SK-N-SH treated with all-trans-retinoic acid at 6 μM for 48 hours (cell line): ENCODE measurements around the gene IMPG2.

Experiments used
- ATAC-seq: fragments of 200-7000 bp; cut with Tn5 transposase; 3 replicates; pipeline ENCODE4 v1.9.1; 2020; ENCODE audit warnings: mild to moderate bottlenecking, moderate library complexity
- ARNTL ChIP-seq: fragments of 450-650 bp; formaldehyde crosslinking; IDR thresholded peaks from 2 replicates; pipeline ENCODE4 v1.5.0; 2020; ENCODE audit warnings: low read depth, mild to moderate bottlenecking, moderate library complexity, borderline replicate concordance
- BACH2 ChIP-seq: fragments of 250-450 bp; sonication (Bioruptor Pico); IDR thresholded peaks from 2 replicates; pipeline ENCODE4 v1.9.0; 2021; ENCODE audit warnings: mild to moderate bottlenecking, borderline replicate concordance
- CSDC2 ChIP-seq: fragments of 250-450 bp; sonication (Bioruptor Pico); IDR thresholded peaks from 2 replicates; pipeline ENCODE4 v1.5.0; 2020; ENCODE audit warnings: mild to moderate bottlenecking, moderate library complexity
- ESRRG ChIP-seq: fragments of 250-450 bp; sonication (Bioruptor Pico); IDR thresholded peaks from 2 replicates; pipeline ENCODE4 v1.6.1; 2021; ENCODE audit warnings: mild to moderate bottlenecking
- GLIS3 ChIP-seq: fragments of 250-450 bp; sonication (Bioruptor Pico); IDR thresholded peaks from 2 replicates; pipeline ENCODE4 v1.5.0; 2020; ENCODE audit warnings: mild to moderate bottlenecking, moderate library complexity
- ISL1 ChIP-seq: fragments of 250-450 bp; sonication (Bioruptor Pico); IDR thresholded peaks from 2 replicates; pipeline ENCODE4 v2.1.2; 2022; ENCODE audit warnings: mild to moderate bottlenecking, moderate library complexity
- OSR1 ChIP-seq: fragments of 250-450 bp; sonication (Bioruptor Pico); IDR thresholded peaks from 2 replicates; pipeline ENCODE4 v1.8.0; 2022; ENCODE audit warnings: moderate library complexity, mild to moderate bottlenecking, inconsistent platforms
- PPARA ChIP-seq: fragments of 250-450 bp; sonication (Bioruptor Pico); IDR thresholded peaks from 2 replicates; pipeline ENCODE4 v1.5.0; 2020; ENCODE audit warnings: mild to moderate bottlenecking, borderline replicate concordance
- SNAI2 ChIP-seq: fragments of 250-450 bp; sonication (Bioruptor Pico); IDR thresholded peaks from 2 replicates; pipeline ENCODE4 v1.5.0; 2020; ENCODE audit warnings: mild to moderate bottlenecking, moderate library complexity
- TCF4 ChIP-seq: fragments of 250-450 bp; sonication (Bioruptor Pico); IDR thresholded peaks from 2 replicates; pipeline ENCODE4 v1.8.0; 2021; ENCODE audit warnings: mild to moderate bottlenecking, moderate library complexity, borderline replicate concordance
- TOX ChIP-seq: fragments of 250-450 bp; sonication (Bioruptor Pico); IDR thresholded peaks from 2 replicates; pipeline ENCODE4 v1.8.0; 2021; ENCODE audit warnings: mild to moderate bottlenecking, moderate library complexity, borderline replicate concordance
- ZFP30 ChIP-seq: fragments of 450-650 bp; formaldehyde crosslinking; IDR thresholded peaks from 2 replicates; pipeline ENCODE4 v1.5.0; 2022; ENCODE audit warnings: mild to moderate bottlenecking, moderate library complexity
- ZNF565 ChIP-seq: fragments of 450-650 bp; formaldehyde crosslinking; conservative IDR thresholded peaks from 2 replicates; pipeline ENCODE4 v1.5.0; 2020; ENCODE audit warnings: low read depth, mild to moderate bottlenecking, moderate library complexity
- ZNF70 ChIP-seq: fragments of 450-650 bp; formaldehyde crosslinking; IDR thresholded peaks from 2 replicates; pipeline ENCODE4 v1.5.0; 2020; ENCODE audit warnings: mild to moderate bottlenecking, moderate library complexity
- ZNF8 ChIP-seq: fragments of 450-650 bp; formaldehyde crosslinking; IDR thresholded peaks from 2 replicates; pipeline ENCODE4 v1.5.0; 2020; ENCODE audit warnings: mild to moderate bottlenecking, moderate library complexity
- TF ChIP-seq, protein P1 (sequence below): fragments of 250-450 bp; sonication (Bioruptor Pico); IDR thresholded peaks from 2 replicates; pipeline ENCODE4 v1.5.1; 2021; ENCODE audit warnings: mild to moderate bottlenecking, moderate library complexity
- TF ChIP-seq, protein P2 (sequence below): fragments of 250-450 bp; sonication (Bioruptor Pico); IDR thresholded peaks from 2 replicates; pipeline ENCODE4 v1.8.0; 2020; ENCODE audit warnings: mild to moderate bottlenecking, moderate library complexity, borderline replicate concordance
- TF ChIP-seq, protein P3 (sequence below): fragments of 250-450 bp; sonication (Bioruptor Pico); IDR thresholded peaks from 2 replicates; pipeline ENCODE4 v1.8.0; 2021; ENCODE audit warnings: low read depth, mild to moderate bottlenecking, moderate library complexity, borderline replicate concordance
- TF ChIP-seq, protein P4 (sequence below): fragments of 250-450 bp; sonication (Bioruptor Pico); IDR thresholded peaks from 2 replicates; pipeline ENCODE4 v1.5.0; 2020; ENCODE audit warnings: mild to moderate bottlenecking, moderate library complexity

IMPG2 gene

DNA sequence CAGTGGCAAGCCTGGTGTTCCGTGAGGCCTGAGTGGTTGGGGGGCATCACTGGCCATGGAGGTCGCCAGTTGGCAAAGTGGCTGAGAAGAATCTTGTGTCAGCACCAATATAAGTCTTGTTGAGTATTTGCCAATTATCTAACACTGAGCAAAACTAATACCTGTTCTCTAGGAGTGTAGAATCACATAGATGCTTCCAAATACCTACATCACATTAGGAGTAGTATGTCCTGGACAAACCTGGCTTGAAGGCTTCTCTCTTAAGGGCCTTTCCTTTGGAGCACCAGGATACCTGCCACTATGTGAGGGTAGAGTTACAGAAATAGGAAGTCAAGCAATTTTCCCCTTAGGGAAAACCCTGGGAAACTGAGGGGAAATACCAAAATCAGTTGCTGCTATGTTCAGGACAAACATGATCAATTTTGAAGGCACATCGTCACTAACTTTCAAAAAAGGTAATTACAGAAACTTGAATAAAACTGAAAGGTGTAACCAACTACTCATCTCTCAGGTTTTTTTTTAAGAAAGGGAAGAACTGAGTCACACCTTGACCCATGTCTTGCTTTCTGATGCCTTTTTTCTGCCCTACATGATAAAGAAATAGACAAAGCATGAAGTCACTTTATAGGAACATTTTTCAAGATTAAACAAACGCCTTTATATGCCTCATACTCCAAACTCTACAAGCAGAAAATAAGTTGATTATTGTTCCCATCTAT, 100.4 kb downstream of the IMPG2 start:
- TF ChIP-seq TOX (CRISPR knock-in tag) (no peak), ZNF565 (CRISPR knock-in tag) (no peak), TCF4 (CRISPR knock-in tag) (no peak), ISL1 (CRISPR knock-in tag) (no peak), GLIS3 (CRISPR knock-in tag) (no peak), SNAI2 (no peak), BACH2 (CRISPR knock-in tag) (no peak), ZNF8 (CRISPR knock-in tag) (no peak), ZNF70 (CRISPR knock-in tag) (no peak), ARNTL (CRISPR knock-in tag) (no peak), OSR1 (CRISPR knock-in tag) (no peak), PPARA (CRISPR knock-in tag) (no peak), ZFP30 (CRISPR knock-in tag) (no peak), ESRRG (CRISPR knock-in tag) (no peak), CSDC2 (CRISPR knock-in tag) (no peak)
- TF ChIP-seq, protein P1, sequence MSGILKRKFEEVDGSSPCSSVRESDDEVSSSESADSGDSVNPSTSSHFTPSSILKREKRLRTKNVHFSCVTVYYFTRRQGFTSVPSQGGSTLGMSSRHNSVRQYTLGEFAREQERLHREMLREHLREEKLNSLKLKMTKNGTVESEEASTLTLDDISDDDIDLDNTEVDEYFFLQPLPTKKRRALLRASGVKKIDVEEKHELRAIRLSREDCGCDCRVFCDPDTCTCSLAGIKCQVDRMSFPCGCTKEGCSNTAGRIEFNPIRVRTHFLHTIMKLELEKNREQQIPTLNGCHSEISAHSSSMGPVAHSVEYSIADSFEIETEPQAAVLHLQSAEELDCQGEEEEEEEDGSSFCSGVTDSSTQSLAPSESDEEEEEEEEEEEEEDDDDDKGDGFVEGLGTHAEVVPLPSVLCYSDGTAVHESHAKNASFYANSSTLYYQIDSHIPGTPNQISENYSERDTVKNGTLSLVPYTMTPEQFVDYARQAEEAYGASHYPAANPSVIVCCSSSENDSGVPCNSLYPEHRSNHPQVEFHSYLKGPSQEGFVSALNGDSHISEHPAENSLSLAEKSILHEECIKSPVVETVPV (CRISPR knock-in tag), result no peak
- TF ChIP-seq, protein P2, sequence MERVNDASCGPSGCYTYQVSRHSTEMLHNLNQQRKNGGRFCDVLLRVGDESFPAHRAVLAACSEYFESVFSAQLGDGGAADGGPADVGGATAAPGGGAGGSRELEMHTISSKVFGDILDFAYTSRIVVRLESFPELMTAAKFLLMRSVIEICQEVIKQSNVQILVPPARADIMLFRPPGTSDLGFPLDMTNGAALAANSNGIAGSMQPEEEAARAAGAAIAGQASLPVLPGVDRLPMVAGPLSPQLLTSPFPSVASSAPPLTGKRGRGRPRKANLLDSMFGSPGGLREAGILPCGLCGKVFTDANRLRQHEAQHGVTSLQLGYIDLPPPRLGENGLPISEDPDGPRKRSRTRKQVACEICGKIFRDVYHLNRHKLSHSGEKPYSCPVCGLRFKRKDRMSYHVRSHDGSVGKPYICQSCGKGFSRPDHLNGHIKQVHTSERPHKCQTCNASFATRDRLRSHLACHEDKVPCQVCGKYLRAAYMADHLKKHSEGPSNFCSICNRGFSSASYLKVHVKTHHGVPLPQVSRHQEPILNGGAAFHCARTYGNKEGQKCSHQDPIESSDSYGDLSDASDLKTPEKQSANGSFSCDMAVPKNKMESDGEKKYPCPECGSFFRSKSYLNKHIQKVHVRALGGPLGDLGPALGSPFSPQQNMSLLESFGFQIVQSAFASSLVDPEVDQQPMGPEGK (CRISPR knock-in tag), result no peak
- TF ChIP-seq, protein P3, sequence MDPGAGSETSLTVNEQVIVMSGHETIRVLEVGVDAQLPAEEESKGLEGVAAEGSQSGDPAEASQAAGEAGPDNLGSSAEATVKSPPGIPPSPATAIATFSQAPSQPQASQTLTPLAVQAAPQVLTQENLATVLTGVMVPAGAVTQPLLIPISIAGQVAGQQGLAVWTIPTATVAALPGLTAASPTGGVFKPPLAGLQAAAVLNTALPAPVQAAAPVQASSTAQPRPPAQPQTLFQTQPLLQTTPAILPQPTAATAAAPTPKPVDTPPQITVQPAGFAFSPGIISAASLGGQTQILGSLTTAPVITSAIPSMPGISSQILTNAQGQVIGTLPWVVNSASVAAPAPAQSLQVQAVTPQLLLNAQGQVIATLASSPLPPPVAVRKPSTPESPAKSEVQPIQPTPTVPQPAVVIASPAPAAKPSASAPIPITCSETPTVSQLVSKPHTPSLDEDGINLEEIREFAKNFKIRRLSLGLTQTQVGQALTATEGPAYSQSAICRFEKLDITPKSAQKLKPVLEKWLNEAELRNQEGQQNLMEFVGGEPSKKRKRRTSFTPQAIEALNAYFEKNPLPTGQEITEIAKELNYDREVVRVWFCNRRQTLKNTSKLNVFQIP (CRISPR knock-in tag), result no peak
- TF ChIP-seq, protein P4, sequence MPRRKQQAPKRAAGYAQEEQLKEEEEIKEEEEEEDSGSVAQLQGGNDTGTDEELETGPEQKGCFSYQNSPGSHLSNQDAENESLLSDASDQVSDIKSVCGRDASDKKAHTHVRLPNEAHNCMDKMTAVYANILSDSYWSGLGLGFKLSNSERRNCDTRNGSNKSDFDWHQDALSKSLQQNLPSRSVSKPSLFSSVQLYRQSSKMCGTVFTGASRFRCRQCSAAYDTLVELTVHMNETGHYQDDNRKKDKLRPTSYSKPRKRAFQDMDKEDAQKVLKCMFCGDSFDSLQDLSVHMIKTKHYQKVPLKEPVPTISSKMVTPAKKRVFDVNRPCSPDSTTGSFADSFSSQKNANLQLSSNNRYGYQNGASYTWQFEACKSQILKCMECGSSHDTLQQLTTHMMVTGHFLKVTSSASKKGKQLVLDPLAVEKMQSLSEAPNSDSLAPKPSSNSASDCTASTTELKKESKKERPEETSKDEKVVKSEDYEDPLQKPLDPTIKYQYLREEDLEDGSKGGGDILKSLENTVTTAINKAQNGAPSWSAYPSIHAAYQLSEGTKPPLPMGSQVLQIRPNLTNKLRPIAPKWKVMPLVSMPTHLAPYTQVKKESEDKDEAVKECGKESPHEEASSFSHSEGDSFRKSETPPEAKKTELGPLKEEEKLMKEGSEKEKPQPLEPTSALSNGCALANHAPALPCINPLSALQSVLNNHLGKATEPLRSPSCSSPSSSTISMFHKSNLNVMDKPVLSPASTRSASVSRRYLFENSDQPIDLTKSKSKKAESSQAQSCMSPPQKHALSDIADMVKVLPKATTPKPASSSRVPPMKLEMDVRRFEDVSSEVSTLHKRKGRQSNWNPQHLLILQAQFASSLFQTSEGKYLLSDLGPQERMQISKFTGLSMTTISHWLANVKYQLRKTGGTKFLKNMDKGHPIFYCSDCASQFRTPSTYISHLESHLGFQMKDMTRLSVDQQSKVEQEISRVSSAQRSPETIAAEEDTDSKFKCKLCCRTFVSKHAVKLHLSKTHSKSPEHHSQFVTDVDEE, result no peak
- no peak for ATAC-seq

DNA sequence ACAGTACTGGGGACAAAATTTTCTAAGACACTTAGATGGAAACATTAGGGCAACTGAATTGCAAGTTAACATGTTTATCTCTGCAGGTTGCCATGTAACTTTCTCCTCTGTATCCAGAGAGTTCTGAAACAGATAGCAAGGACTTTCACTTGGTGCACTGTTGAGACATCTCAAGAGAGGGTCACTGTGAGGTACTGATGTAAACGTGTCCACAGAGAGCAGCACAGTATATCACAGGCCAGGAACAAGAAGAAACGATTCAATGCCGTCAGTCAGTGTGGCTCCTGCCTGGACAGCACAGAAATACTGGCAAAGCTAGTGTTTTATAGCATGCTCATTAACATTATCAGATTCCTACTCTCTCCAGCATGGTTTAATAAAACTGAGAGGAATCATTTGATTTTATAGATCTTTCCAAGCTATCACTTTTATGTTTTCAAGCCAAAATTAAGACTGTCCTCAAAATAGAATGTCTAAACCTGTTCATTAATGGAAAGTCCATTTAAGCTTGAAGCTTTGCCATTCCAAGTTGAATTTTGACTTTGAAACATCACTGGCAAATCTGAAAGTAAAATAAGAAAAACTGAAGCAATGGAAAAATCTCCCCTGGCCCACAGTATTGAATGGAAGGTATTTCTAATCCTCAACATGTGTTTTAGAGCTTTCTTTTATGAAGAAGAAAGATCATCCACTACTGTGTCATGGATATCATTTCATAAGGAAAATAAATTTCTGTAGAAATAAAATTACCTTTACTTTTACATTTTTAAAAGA, 102.7 kb downstream of the IMPG2 start:
- no peak for ATAC-seq
- TF ChIP-seq ZNF8 (CRISPR knock-in tag), result no peak
- no peak for TF ChIP-seq ZNF70 (CRISPR knock-in tag)
- no peak for TF ChIP-seq GLIS3 (CRISPR knock-in tag)
- no peak for TF ChIP-seq ZNF565 (CRISPR knock-in tag)
- no peak for TF ChIP-seq TCF4 (CRISPR knock-in tag)
- TF ChIP-seq, protein P3 (CRISPR knock-in tag), result no peak
